ENCODE data around the gene FOLR2. TPM values are rescaled to one million over a fixed set of nuclear protein-coding genes. Genes with fewer than 3 reads are reported as not detected.
"Not testable (repeated sequence)": the region's sequence is repeated elsewhere in the genome, so short reads cannot be mapped to it uniquely, and the experiment has no call there.

Gene FOLR2
- total RNA-seq, 2 donors from 2014 or later = not detected

- Histone ChIP-seq H3K4me3 (ENCODE audit: low read length) (no peak overlapping the region), H3K4me1 (ENCODE audit: control insufficient read depth, insufficient read depth, low read length) (no peaks in the 10 kb centered on the region), H3K27ac (ENCODE audit: low read depth, low read length) (no peak overlapping the region), H3K9ac (ENCODE audit: extremely low read depth, low read length, poor library complexity, severe bottlenecking) (no peak overlapping the region), H3K9me3 (ENCODE audit: control insufficient read depth, low read length) (no peaks in the 10 kb centered on the region), H3K36me3 (ENCODE audit: control insufficient read depth, insufficient read depth, low read length) (no peaks in the 10 kb centered on the region), H3K27me3 (ENCODE audit: control insufficient read depth, insufficient read depth, low read length, poor library complexity, severe bottlenecking) (no peaks in the 10 kb centered on the region)
- 92 to 97% methylated on average over 6 of the region's 6 CpGs for WGBS, 2 experiments (ENCODE audit: insufficient coverage in 1 of 2, insufficient read length in 1 of 2)
- Mint-ChIP-seq H3K27ac (no peak overlapping the region), H3K9me3 (no peaks in the 10 kb centered on the region), H3K27me3 (ENCODE audit: insufficient read depth) (no peaks in the 10 kb centered on the region), H3K4me1 (no peaks in the 10 kb centered on the region), H3K4me3 (no peak overlapping the region), H3K36me3 (ENCODE audit: low read depth) (no peaks in the 10 kb centered on the region)
- DNase-seq = peak; percentile 12
- TF ChIP-seq CTCF (conservative IDR thresholded peaks at IDR 0.05) = no peak
These were observed 14.0 kb upstream of the FOLR2 start for GRCh38 chr11:72202571-72202970.

DNA sequence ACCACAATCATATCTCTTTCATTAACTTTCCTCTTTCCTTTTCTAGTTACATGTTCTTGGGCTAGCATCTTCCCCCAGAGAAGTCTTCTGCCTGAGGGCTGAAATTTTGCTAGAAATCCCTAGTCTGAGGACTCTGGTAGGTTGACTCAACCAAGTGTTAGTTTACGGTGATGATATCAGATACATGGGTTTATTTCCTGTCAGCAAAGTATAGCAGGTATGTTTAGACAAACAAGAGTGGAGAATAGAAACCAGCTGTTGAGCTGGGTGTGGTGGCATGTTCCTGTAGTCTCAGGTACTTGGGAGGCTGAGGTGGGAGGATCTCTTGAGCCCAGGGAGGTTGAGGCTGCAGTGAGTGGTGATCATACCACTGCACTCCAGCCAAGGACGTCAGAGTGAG, 13.4 kb upstream of the FOLR2 start:
- H3K4me1 Mint-ChIP-seq = no peaks in the 10 kb centered on the region
- Histone ChIP-seq H3K27me3 (ENCODE audit: control insufficient read depth, insufficient read depth, low read length, poor library complexity, severe bottlenecking) (no peaks in the 10 kb centered on the region), H3K4me3 (ENCODE audit: low read length) (no peak overlapping the region), H3K4me1 (ENCODE audit: control insufficient read depth, insufficient read depth, low read length) (no peaks in the 10 kb centered on the region), H3K9me3 (ENCODE audit: control insufficient read depth, low read length) (no peaks in the 10 kb centered on the region), H3K36me3 (ENCODE audit: control insufficient read depth, insufficient read depth, low read length) (no peaks in the 10 kb centered on the region), H3K9ac (ENCODE audit: extremely low read depth, low read length, poor library complexity, severe bottlenecking) (no peak overlapping the region), H3K27ac (ENCODE audit: low read depth, low read length) (no peak overlapping the region)
- 86 to 100% methylated on average over 1 of the region's 2 CpGs for WGBS, 2 experiments (ENCODE audit: insufficient coverage in 1 of 2, insufficient read length in 1 of 2)
- no peaks in the 10 kb centered on the region for H3K9me3 Mint-ChIP-seq
- H3K27ac Mint-ChIP-seq = no peak overlapping the region
- no peaks in the 10 kb centered on the region for H3K36me3 Mint-ChIP-seq (ENCODE audit: low read depth)
- no peak for TF ChIP-seq CTCF (conservative IDR thresholded peaks at IDR 0.05)
- peak; percentile 15 for DNase-seq
- H3K27me3 Mint-ChIP-seq (ENCODE audit: insufficient read depth) = no peaks in the 10 kb centered on the region
- no peak overlapping the region for H3K4me3 Mint-ChIP-seq

DNA sequence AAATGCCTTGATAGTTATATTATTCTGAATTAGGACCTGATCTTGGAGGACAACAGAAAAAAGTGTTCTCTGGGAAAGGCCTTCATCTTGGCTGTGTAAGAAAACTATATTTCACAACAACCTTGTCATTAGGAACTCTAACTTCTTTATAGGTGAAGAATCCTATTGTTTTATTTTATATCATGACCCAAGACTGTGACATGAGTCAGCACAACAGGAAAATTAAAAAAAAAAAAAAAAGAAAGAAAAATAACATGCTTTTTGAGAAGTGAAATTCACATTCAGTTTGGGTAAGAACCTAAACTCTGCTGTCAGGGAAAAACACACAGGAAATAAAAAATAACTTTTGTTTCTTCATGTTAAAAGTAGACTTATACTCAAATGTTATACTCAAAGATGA, 11.7 kb upstream of the FOLR2 start:
- H3K27ac Mint-ChIP-seq = no peak overlapping the region
- no peak overlapping the region for H3K4me3 Mint-ChIP-seq
- no peaks in the 10 kb centered on the region for H3K36me3 Mint-ChIP-seq (ENCODE audit: low read depth)

GRCh38 chr11:72206794-72207193, 9.8 kb upstream of the FOLR2 start:
- H3K36me3 Mint-ChIP-seq (ENCODE audit: low read depth); H3K4me3 Mint-ChIP-seq; H3K27me3 ChIP-seq (ENCODE audit: control insufficient read depth, insufficient read depth, low read length, poor library complexity, severe bottlenecking); H3K27ac Mint-ChIP-seq; H3K4me1 ChIP-seq (ENCODE audit: control insufficient read depth, insufficient read depth, low read length); H3K27ac ChIP-seq (ENCODE audit: low read depth, low read length); H3K9me3 ChIP-seq (ENCODE audit: control insufficient read depth, low read length); H3K9me3 Mint-ChIP-seq; H3K36me3 ChIP-seq (ENCODE audit: control insufficient read depth, insufficient read depth, low read length); H3K4me3 ChIP-seq (ENCODE audit: low read length); H3K9ac ChIP-seq (ENCODE audit: extremely low read depth, low read length, poor library complexity, severe bottlenecking); H3K27me3 Mint-ChIP-seq (ENCODE audit: insufficient read depth): not testable (repeated sequence)
- peak; percentile 45 for DNase-seq
- H3K4me1 Mint-ChIP-seq = peaks cover 12% of the 10 kb centered on the region
- 88 to 100% methylated on average over 1 to 2 of the region's 2 CpGs for WGBS, 2 experiments (ENCODE audit: insufficient coverage in 1 of 2, insufficient read length in 1 of 2)

More for the DNA sequence above, 11.7 kb upstream of the FOLR2 start:
- H3K9me3 ChIP-seq (ENCODE audit: control insufficient read depth, low read length) = no peaks in the 10 kb centered on the region
- H3K4me3 ChIP-seq (ENCODE audit: low read length) = no peak overlapping the region
- H3K9ac ChIP-seq (ENCODE audit: extremely low read depth, low read length, poor library complexity, severe bottlenecking) = no peak overlapping the region
- no peak for TF ChIP-seq CTCF (conservative IDR thresholded peaks at IDR 0.05)
- DNase-seq = no peak
- Mint-ChIP-seq H3K4me1 (peaks cover 12% of the 10 kb centered on the region), H3K9me3 (no peaks in the 10 kb centered on the region), H3K27me3 (ENCODE audit: insufficient read depth) (no peaks in the 10 kb centered on the region)
- no peaks in the 10 kb centered on the region for H3K36me3 ChIP-seq (ENCODE audit: control insufficient read depth, insufficient read depth, low read length)
- H3K27ac ChIP-seq (ENCODE audit: low read depth, low read length) = no peak overlapping the region
- H3K27me3 ChIP-seq (ENCODE audit: control insufficient read depth, insufficient read depth, low read length, poor library complexity, severe bottlenecking) = no peaks in the 10 kb centered on the region
- no peaks in the 10 kb centered on the region for H3K4me1 ChIP-seq (ENCODE audit: control insufficient read depth, insufficient read depth, low read length)
